GM19238 (cell line): Measurements from ENCODE around the gene MROH2B.

Experiments
- DNase-seq: peaks from one replicate; pipeline ENCODE4 v3.0.0; 2011; ENCODE audit warnings: low spot score; ENCODE audit not compliant: insufficient read length

Gene MROH2B

DNA sequence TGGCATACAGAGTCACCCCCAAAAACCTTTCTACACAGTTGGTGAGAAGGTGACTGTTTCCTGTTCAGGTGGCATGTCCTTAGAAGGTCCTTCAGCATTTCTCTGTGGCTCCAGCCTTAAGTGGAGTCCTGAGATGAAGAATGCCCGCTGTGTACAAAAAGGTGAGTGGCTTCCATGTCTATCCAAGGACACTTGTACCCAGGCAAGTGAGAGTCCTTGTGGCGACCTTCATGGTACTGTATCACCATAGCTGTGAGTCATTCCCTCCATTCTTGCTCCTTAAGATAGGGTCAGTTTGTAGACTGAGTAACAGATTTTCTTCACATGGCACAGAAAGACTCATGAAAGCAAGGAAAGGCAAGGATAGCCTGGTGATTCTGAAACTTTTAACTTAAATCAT, 98.7 kb downstream of the MROH2B start:
- no peak for DNase-seq

- no peak for DNase-seq
These were observed 108.8 kb downstream of the MROH2B start for GRCh38 chr5:40962207-40962955.

DNA sequence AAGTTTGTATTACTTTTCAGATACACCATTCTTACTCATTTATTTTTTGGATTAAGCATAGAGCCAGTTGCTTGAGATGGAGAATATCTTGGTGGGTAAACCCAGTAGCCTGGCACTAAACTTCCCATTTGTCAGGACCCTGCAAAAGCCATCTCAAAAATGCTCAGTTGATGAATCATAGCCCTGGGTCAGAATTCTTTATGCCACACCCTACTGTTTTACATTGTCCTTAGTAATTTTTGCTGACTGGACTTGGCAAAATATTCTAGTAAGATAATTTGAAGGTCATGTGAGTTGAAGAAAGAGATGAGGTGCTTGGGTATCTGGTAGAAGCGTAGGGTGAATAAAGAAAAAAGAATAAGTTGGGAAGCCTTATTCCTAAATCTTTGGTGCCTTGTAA, 111.1 kb downstream of the MROH2B start:
- DNase-seq: no peak

GRCh38 chr5:40958811-40959210, 112.3 kb downstream of the MROH2B start:
- no peak for DNase-seq

DNA sequence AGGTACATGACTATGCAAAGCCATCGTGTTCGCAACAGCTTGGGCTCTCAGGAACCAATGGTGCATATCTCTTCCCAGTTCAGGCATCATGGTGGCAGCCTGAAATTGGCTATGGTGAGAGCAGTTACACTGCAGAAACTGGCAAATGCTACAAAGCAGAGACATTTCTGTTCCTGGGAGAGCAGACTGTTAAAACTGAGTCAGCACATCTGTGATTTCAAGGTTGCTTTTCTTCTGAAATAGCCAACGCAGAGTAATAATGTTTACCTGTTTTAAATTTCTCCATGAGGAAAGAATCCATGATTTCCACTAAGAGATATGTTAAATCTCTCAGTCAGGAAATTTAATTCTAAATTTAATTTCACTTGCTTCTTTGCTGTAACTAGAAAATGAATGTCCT, 114.1 kb downstream of the MROH2B start:
- no peak for DNase-seq

DNA sequence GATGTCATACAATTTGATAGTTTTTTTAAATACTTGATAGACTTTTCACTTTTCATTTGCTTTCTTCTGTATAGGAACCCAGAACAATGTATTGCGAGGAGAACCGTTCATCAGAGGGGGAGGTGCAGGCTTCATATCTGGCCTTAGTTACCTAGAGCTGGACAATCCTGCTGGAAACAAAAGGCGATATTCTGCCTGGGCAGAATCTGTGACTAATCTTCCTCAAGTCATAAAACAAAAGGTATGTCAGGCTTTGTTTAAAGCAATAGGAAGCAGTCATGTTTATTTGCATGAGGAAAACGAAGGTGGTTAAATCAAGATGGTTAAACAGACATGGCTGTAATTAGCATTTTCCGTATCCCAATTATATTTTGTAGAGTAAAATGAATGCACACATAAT, 115.8 kb downstream of the MROH2B start:
- DNase-seq: no peak
